Tibial nerve (tissue), 4 donors: ENCODE measurements around the gene MCOLN1. TPM values are rescaled to one million over a fixed set of nuclear protein-coding genes. Genes with fewer than 3 reads are reported as not detected.
"Not testable (repeated sequence)": the region's sequence is repeated elsewhere in the genome, so short reads cannot be mapped to it uniquely, and the experiment has no call there.

Experiments
- DNase-seq, 2 donors: peaks; one replicate each; pipeline ENCODE4 v3.0.0-alpha.2; 2019; ENCODE audit warnings: low spot score in 2 of 2
- H3K27ac ChIP-seq, 4 donors: fragments of 200-600 bp; sonication (generic) in 3 of 4; one replicate each; pipeline ENCODE4 v1.5.1; 2017 to 2019; ENCODE audit warnings: mild to moderate bottlenecking in 1 of 4
- H3K27me3 ChIP-seq, 2 donors: fragments of 200-600 bp; sonication (generic) in 1 of 2; one replicate each; pipeline versions ENCODE4 v1.5.1 to v1.6.0; 2017 to 2019
- H3K36me3 ChIP-seq, 3 donors: fragments of 200-600 bp; sonication (generic); one replicate each; pipeline ENCODE4 v1.5.1; 2018 to 2019
- H3K4me1 ChIP-seq, 4 donors: fragments of 200-600 bp; sonication (generic) in 3 of 4; one replicate each; pipeline ENCODE4 v1.5.1; 2017 to 2019
- H3K4me3 ChIP-seq, 4 donors: fragments of 200-600 bp; sonication (generic) in 3 of 4; one replicate each; pipeline ENCODE4 v1.5.1; 2017 to 2019; ENCODE audit warnings: mild to moderate bottlenecking in 1 of 4, moderate library complexity in 1 of 4
- H3K9me3 ChIP-seq, 4 donors: fragments of 200-600 bp; sonication (generic) in 3 of 4; one replicate each; pipeline ENCODE4 v1.5.1; 2017 to 2019
- CTCF ChIP-seq, 5 experiments: fragments of 200-600 bp in 3 of 5; fragments of 450-650 bp in 2 of 5; sonication (generic) in 3 of 5; IDR thresholded peaks; one replicate each; pipeline ENCODE4 v1.5.1; 2016 to 2019; ENCODE audit warnings: antibody characterized with exemption in 5 of 5, mild to moderate bottlenecking in 3 of 5, moderate library complexity in 2 of 5
- EP300 ChIP-seq, 2 donors: sonication (generic); formaldehyde crosslinking; IDR thresholded peaks; one replicate each; pipeline ENCODE4 v1.6.1; 2017; ENCODE audit warnings: antibody characterized with exemption in 2 of 2, mild to moderate bottlenecking in 1 of 2
- POLR2A ChIP-seq, 2 donors: fragments of 450-650 bp; IDR thresholded peaks; one replicate each; pipeline ENCODE4 v1.6.1; 2017; ENCODE audit warnings: antibody characterized with exemption in 2 of 2, mild to moderate bottlenecking in 2 of 2, moderate library complexity in 2 of 2
- WGBS, 2 donors: methylation state at CpG; one replicate each; pipeline ENCODE4 v1.1.5; 2018; 5-methylcytosine and 5-hydroxymethylcytosine counted together
- total RNA-seq, 4 donors: library from RNA; depleted of rRNA; stranded (reverse); fragments of >200 nt; gene quantifications; one replicate each; pipeline ENCODE4 v1.1.0, GENCODE V29; 2016

MCOLN1 gene
- total RNA-seq, 4 donors from 2014 or later: 21.3 to 52.2 (median 31.3) TPM

DNA sequence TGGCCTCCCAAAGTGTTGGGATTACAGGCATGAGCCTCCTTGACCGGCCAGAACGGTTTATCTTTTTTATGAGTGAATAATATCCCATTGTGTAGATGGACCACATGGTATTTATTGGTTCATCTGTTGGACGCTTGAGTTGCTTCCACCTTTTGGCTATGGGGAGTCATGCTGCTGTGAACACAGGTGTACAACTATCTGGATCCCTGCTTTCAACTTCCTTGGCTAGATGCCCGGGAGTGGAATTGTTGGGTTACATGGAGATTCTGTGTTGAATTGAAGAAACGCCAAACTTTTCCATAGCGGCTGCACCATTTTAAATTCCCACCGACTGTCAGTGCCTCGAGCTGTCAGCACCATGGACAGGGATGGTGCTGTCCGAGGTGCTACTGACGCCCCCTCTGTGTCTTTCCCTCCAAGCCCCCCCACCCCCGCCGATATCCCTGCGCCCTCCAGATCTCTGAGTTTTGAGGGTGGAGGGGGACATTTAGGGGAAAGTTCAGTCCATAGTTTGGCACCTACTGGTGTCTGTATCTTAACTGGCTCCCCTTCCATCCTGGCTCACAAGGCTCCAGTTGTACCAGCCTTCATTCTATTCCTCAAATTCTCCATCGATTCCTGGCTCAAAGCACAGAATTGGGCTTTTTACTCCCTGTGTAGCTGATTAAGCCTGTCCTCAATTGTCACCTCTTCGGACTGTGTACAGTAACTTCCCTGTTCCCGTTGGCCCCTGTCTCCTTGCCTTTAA, 40.4 kb downstream of the MCOLN1 start:
- WGBS, 2 donors: 52 to 56% methylated on average over 16 of the region's 16 CpGs
- Histone ChIP-seq H3K4me3 (no peak overlapping the region), H3K9me3 (peaks cover 0 to 7% (median 0%) of the 10 kb centered on the region in 4 donors), H3K36me3 (peaks cover 0 to 55% (median 0%) of the 10 kb centered on the region in 3 donors), H3K27me3 (no peaks in the 10 kb centered on the region), H3K4me1 (no peaks in the 10 kb centered on the region), H3K27ac (no peak overlapping the region)
- no peak for DNase-seq
- no peak for TF ChIP-seq POLR2A (IDR thresholded peaks at IDR 0.05)
- no peak for TF ChIP-seq CTCF (IDR thresholded peaks at IDR 0.05)
- TF ChIP-seq EP300 (IDR thresholded peaks at IDR 0.05): no peak

DNA sequence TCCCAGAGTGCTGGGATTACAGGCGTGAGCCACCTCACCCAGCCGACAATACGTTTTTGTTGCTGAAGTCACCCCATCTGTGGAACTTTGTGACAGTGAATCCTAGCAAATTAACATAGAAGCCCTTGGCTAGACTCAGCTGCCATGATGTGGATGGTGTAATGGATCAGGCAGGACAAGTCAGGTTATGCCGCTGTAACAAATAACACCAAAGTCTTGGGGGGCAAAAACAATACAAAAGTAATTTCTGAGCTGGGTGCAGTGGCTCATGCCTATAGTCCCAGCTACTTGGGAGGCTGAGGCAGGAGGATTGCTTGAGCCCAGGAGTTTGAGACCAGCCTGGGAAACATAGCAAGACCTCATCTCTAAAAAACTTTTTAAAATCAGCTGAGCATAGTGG, 42.4 kb downstream of the MCOLN1 start:
- Histone ChIP-seq H3K4me3 (no peak overlapping the region), H3K27me3 (no peaks in the 10 kb centered on the region), H3K9me3 (peaks cover 0 to 7% (median 0%) of the 10 kb centered on the region in 4 donors), H3K4me1 (no peaks in the 10 kb centered on the region), H3K27ac (no peak overlapping the region), H3K36me3 (peaks cover 0 to 35% (median 0%) of the 10 kb centered on the region in 3 donors)
- no peak for DNase-seq
- TF ChIP-seq EP300 (IDR thresholded peaks at IDR 0.05) (no peak), POLR2A (IDR thresholded peaks at IDR 0.05) (no peak), CTCF (IDR thresholded peaks at IDR 0.05) (no peak)
- WGBS, 2 donors: 85 to 96% methylated on average over 4 of the region's 4 CpGs

DNA sequence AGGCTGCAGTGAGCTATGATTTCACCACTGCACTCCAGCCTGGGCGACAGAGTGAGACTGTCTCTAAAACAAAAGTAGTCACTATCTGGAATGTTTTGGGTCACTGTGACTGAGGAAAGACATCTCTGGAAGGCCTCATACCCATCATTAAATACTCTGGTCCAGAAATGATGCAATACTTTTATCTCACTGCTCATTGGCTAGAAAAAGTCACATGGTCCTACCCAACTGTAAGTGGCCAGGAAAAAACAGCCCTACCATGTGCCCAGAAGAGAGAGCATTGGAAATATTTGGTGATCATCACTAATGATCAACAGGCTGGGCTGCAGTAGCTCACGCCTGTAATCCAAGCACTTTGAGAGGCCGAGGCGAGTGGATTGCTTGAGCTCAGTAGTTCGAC, 42.9 kb downstream of the MCOLN1 start:
- no peaks in the 10 kb centered on the region for H3K27me3 ChIP-seq
- H3K36me3 ChIP-seq: peaks cover 0 to 30% (median 0%) of the 10 kb centered on the region in 3 donors
- no peak overlapping the region for H3K4me3 ChIP-seq
- WGBS, 2 donors: 88 to 94% methylated on average over 5 of the region's 5 CpGs
- H3K9me3 ChIP-seq: peaks cover 0 to 2% (median 0%) of the 10 kb centered on the region in 4 donors
- no peak for TF ChIP-seq EP300 (IDR thresholded peaks at IDR 0.05)
- no peak for TF ChIP-seq POLR2A (IDR thresholded peaks at IDR 0.05)
- TF ChIP-seq CTCF (IDR thresholded peaks at IDR 0.05): no peak
- no peaks in the 10 kb centered on the region for H3K4me1 ChIP-seq
- H3K27ac ChIP-seq: no peak overlapping the region
- no peak for DNase-seq

- Histone ChIP-seq H3K36me3 (no peaks in the 10 kb centered on the region), H3K4me1 (no peaks in the 10 kb centered on the region), H3K27ac (no peak overlapping the region), H3K4me3 (no peak overlapping the region), H3K9me3 (no peaks in the 10 kb centered on the region), H3K27me3 (no peaks in the 10 kb centered on the region)
- TF ChIP-seq POLR2A (IDR thresholded peaks at IDR 0.05) (no peak), CTCF (IDR thresholded peaks at IDR 0.05) (no peak), EP300 (IDR thresholded peaks at IDR 0.05) (no peak)
- 76% methylated on average over 5 of the region's 5 CpGs for WGBS, 2 donors
- DNase-seq: no peak
Observed at GRCh38 chr19:7570761-7571160, 48.3 kb downstream of the MCOLN1 start.

DNA sequence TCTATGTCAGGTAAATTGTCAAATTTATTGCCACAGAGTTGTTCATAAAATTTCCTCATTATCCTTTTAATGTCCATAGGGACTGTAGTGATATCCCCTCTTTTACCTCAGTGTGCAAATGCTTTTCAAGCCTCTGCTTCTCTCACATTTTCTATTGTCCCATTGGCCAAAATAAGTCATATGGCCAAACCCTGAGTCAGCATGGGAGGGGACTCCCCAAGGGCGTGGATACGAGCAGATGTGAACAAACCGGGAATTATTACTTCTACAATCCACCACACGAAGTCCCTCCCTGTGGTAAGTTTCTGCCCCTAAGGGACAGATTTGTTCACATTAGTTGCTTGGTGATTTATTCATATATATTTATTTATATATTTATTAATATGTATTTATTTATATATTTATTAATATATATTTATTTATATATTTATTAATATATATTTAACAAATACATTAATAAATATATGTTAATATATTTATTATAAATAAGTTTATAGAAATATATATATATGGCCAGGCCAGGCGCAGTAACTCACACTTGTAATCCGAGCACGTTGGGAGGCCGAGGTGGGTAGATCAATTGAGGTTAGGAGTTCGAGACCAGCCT, 53.1 kb downstream of the MCOLN1 start:
- H3K9me3 ChIP-seq: no peaks in the 10 kb centered on the region
- no peaks in the 10 kb centered on the region for H3K4me1 ChIP-seq
- H3K27me3 ChIP-seq: no peaks in the 10 kb centered on the region
- 70 to 74% methylated on average over 9 of the region's 9 CpGs for WGBS, 2 donors
- no peak for DNase-seq
- TF ChIP-seq POLR2A (IDR thresholded peaks at IDR 0.05) (no peak), EP300 (IDR thresholded peaks at IDR 0.05) (no peak), CTCF (IDR thresholded peaks at IDR 0.05) (no peak)
- no peaks in the 10 kb centered on the region for H3K36me3 ChIP-seq
- H3K27ac ChIP-seq: no peak overlapping the region
- H3K4me3 ChIP-seq: no peak overlapping the region

GRCh38 chr19:7577422-7577821, 55.0 kb downstream of the MCOLN1 start:
- H3K27me3 ChIP-seq, H3K9me3 ChIP-seq, H3K4me1 ChIP-seq, DNase-seq, H3K4me3 ChIP-seq, H3K36me3 ChIP-seq, H3K27ac ChIP-seq: not testable (repeated sequence)
- 91 to 93% methylated on average over 1 of the region's 1 CpG for WGBS, 2 donors
